DMS53 treated with DMSO at 0.1 percent for 48 hours (cell line): ENCODE results near the gene KDM4C.
"Not testable (repeated sequence)": the region's sequence is repeated elsewhere in the genome, so short reads cannot be mapped to it uniquely, and the experiment has no call there.

Source experiments
- DNase-seq: peaks from one replicate; lab custom pipeline; 2025; ENCODE audit not compliant: unreplicated experiment; lab: John Stamatoyannopoulos, UW

The KDM4C gene

GRCh38 chr9:6757456-6758247 is at the start of gene KDM4C:
TSS of gene KDM4C (plus strand) at chr9:6757973. CDS start at chr9:6792989, 35,016 bp downstream.
- peak; percentile 90 for DNase-seq

GRCh38 chr9:6708732-6709131 is 49.0 kb upstream of the KDM4C start:
- no peak for DNase-seq

- DNase-seq: no peak
These were observed 46.4 kb upstream of the KDM4C start for GRCh38 chr9:6711403-6711802.

GRCh38 chr9:6712041-6712440 is 45.7 kb upstream of the KDM4C start:
- no peak for DNase-seq

GRCh38 chr9:6714176-6714575 is 43.6 kb upstream of the KDM4C start:
- no peak for DNase-seq

GRCh38 chr9:6715153-6715754 is 42.5 kb upstream of the KDM4C start:
- not testable (repeated sequence) for DNase-seq

GRCh38 chr9:6715755-6716643 is 41.8 kb upstream of the KDM4C start:
- peak; percentile 83 for DNase-seq

GRCh38 chr9:6716766-6717165 is 41.0 kb upstream of the KDM4C start:
- no peak for DNase-seq

- no peak for DNase-seq
These were observed 33.8 kb upstream of the KDM4C start for GRCh38 chr9:6723881-6724420.

- DNase-seq: no peak
These were observed 24.5 kb upstream of the KDM4C start for GRCh38 chr9:6733257-6733656.

- DNase-seq: no peak
These were observed 23.9 kb upstream of the KDM4C start for GRCh38 chr9:6733831-6734230.

GRCh38 chr9:6735422-6735821 is 22.4 kb upstream of the KDM4C start:
- no peak for DNase-seq

- DNase-seq: peak; percentile 38
These were observed 18.6 kb upstream of the KDM4C start for GRCh38 chr9:6739218-6739617.

GRCh38 chr9:6748861-6749260 is 8.9 kb upstream of the KDM4C start:
- not testable (repeated sequence) for DNase-seq

- not testable (repeated sequence) for DNase-seq
These were observed 2.9 kb upstream of the KDM4C start for GRCh38 chr9:6754861-6755260.

GRCh38 chr9:6757132-6757455 is 679 bp upstream of the KDM4C start:
- DNase-seq: peak; percentile 80

- no peak for DNase-seq
These were observed 400 bp downstream of the KDM4C start for GRCh38 chr9:6758248-6758497.

GRCh38 chr9:6758498-6759184 is 868 bp downstream of the KDM4C start:
- peak; percentile 52 for DNase-seq

- peak; percentile 52 for DNase-seq
These were observed 1.6 kb downstream of the KDM4C start for GRCh38 chr9:6759185-6759977.

- no peak for DNase-seq
These were observed 3.5 kb downstream of the KDM4C start for GRCh38 chr9:6761306-6761705.
